SK-N-SH treated with all-trans-retinoic acid at 6 μM for 48 hours (cell line): ENCODE results near the gene SLC34A3.

Experiments
- ATAC-seq: fragments of 200-7000 bp; cut with Tn5 transposase; 3 replicates; pipeline ENCODE4 v1.9.1; 2020; ENCODE audit warnings: mild to moderate bottlenecking, moderate library complexity
- ARNTL ChIP-seq: fragments of 450-650 bp; formaldehyde crosslinking; IDR thresholded peaks from 2 replicates; pipeline ENCODE4 v1.5.0; 2020; ENCODE audit warnings: low read depth, mild to moderate bottlenecking, moderate library complexity, borderline replicate concordance
- BACH2 ChIP-seq: fragments of 250-450 bp; sonication (Bioruptor Pico); IDR thresholded peaks from 2 replicates; pipeline ENCODE4 v1.9.0; 2021; ENCODE audit warnings: mild to moderate bottlenecking, borderline replicate concordance
- CSDC2 ChIP-seq: fragments of 250-450 bp; sonication (Bioruptor Pico); IDR thresholded peaks from 2 replicates; pipeline ENCODE4 v1.5.0; 2020; ENCODE audit warnings: mild to moderate bottlenecking, moderate library complexity
- ESRRG ChIP-seq: fragments of 250-450 bp; sonication (Bioruptor Pico); IDR thresholded peaks from 2 replicates; pipeline ENCODE4 v1.6.1; 2021; ENCODE audit warnings: mild to moderate bottlenecking
- GLIS3 ChIP-seq: fragments of 250-450 bp; sonication (Bioruptor Pico); IDR thresholded peaks from 2 replicates; pipeline ENCODE4 v1.5.0; 2020; ENCODE audit warnings: mild to moderate bottlenecking, moderate library complexity
- ISL1 ChIP-seq: fragments of 250-450 bp; sonication (Bioruptor Pico); IDR thresholded peaks from 2 replicates; pipeline ENCODE4 v2.1.2; 2022; ENCODE audit warnings: mild to moderate bottlenecking, moderate library complexity
- OSR1 ChIP-seq: fragments of 250-450 bp; sonication (Bioruptor Pico); IDR thresholded peaks from 2 replicates; pipeline ENCODE4 v1.8.0; 2022; ENCODE audit warnings: moderate library complexity, mild to moderate bottlenecking, inconsistent platforms
- PATZ1 ChIP-seq: fragments of 250-450 bp; sonication (Bioruptor Pico); IDR thresholded peaks from 2 replicates; pipeline ENCODE4 v1.8.0; 2020; ENCODE audit warnings: mild to moderate bottlenecking, moderate library complexity, borderline replicate concordance
- PPARA ChIP-seq: fragments of 250-450 bp; sonication (Bioruptor Pico); IDR thresholded peaks from 2 replicates; pipeline ENCODE4 v1.5.0; 2020; ENCODE audit warnings: mild to moderate bottlenecking, borderline replicate concordance
- RARB ChIP-seq: fragments of 250-450 bp; sonication (Bioruptor Pico); IDR thresholded peaks from 2 replicates; pipeline ENCODE4 v1.8.0; 2021; ENCODE audit warnings: mild to moderate bottlenecking, moderate library complexity
- SNAI2 ChIP-seq: fragments of 250-450 bp; sonication (Bioruptor Pico); IDR thresholded peaks from 2 replicates; pipeline ENCODE4 v1.5.0; 2020; ENCODE audit warnings: mild to moderate bottlenecking, moderate library complexity
- TCF4 ChIP-seq: fragments of 250-450 bp; sonication (Bioruptor Pico); IDR thresholded peaks from 2 replicates; pipeline ENCODE4 v1.8.0; 2021; ENCODE audit warnings: mild to moderate bottlenecking, moderate library complexity, borderline replicate concordance
- TOX ChIP-seq: fragments of 250-450 bp; sonication (Bioruptor Pico); IDR thresholded peaks from 2 replicates; pipeline ENCODE4 v1.8.0; 2021; ENCODE audit warnings: mild to moderate bottlenecking, moderate library complexity, borderline replicate concordance
- TSHZ2 ChIP-seq: fragments of 250-450 bp; sonication (Bioruptor Pico); IDR thresholded peaks from 2 replicates; pipeline ENCODE4 v1.5.0; 2020; ENCODE audit warnings: mild to moderate bottlenecking, moderate library complexity
- ZC3H10 ChIP-seq: fragments of 250-450 bp; sonication (Bioruptor Pico); IDR thresholded peaks from 2 replicates; pipeline ENCODE4 v1.5.1; 2021; ENCODE audit warnings: mild to moderate bottlenecking, moderate library complexity
- ZFP3 ChIP-seq: fragments of 250-450 bp; sonication (Bioruptor Pico); IDR thresholded peaks from 2 replicates; pipeline ENCODE4 v1.5.0; 2020; ENCODE audit warnings: mild to moderate bottlenecking, moderate library complexity
- ZFP30 ChIP-seq: fragments of 450-650 bp; formaldehyde crosslinking; IDR thresholded peaks from 2 replicates; pipeline ENCODE4 v1.5.0; 2022; ENCODE audit warnings: mild to moderate bottlenecking, moderate library complexity
- ZNF565 ChIP-seq: fragments of 450-650 bp; formaldehyde crosslinking; conservative IDR thresholded peaks from 2 replicates; pipeline ENCODE4 v1.5.0; 2020; ENCODE audit warnings: low read depth, mild to moderate bottlenecking, moderate library complexity
- ZNF70 ChIP-seq: fragments of 450-650 bp; formaldehyde crosslinking; IDR thresholded peaks from 2 replicates; pipeline ENCODE4 v1.5.0; 2020; ENCODE audit warnings: mild to moderate bottlenecking, moderate library complexity
- ZNF8 ChIP-seq: fragments of 450-650 bp; formaldehyde crosslinking; IDR thresholded peaks from 2 replicates; pipeline ENCODE4 v1.5.0; 2020; ENCODE audit warnings: mild to moderate bottlenecking, moderate library complexity
- TF ChIP-seq, protein P1 (sequence below): fragments of 250-450 bp; sonication (Bioruptor Pico); IDR thresholded peaks from 2 replicates; pipeline ENCODE4 v1.5.1; 2020; ENCODE audit warnings: low read depth, mild to moderate bottlenecking, moderate library complexity

Gene SLC34A3

DNA sequence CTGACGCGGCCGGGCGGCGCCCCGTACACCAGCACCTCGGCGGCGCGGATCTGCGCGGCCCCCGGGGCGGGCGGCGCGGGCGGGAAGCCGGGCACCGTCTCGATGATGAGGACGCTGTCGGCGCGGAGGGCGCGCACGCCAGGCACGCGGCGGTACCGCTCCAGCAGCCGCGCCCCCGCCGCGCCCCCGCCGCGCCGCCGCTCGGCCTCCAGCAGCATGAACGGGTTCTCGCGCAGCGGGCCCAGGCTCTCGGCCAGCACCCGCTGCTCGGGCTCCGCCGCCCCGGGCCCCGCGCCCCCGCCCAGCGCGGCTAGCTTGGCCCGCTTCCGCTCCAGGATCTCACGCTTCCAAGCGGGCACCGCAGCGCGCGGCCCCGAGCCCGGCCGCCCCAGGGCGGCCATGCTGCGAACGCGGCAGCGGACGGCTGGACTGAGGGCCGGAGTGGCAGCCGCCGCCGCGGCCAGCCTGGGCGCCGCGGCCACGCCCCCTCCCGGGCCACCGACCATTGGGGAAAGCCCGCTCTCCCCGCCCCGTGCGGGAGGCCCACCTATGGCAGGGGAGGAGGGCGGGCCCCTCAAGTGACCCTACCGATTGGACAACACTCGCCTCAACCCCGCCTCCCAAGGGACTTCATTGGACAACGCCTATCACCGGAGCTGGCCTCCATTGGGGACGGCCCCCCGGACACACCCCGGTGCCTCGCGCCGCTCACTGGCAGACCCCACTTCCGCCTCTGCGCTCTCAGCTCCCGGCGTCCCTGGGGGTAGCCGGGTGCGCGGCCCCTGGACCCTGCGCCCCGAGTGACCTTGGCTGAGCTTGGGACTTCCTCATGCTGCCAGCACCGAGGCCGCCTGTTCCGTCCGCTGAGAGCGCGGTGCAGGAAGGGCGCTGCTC is 30.1 kb upstream of the SLC34A3 start, which contains the start of gene TPRN:
TPRN (minus strand) TSS at position 431 of the 894 bp plus-strand sequence; CDS start at position 401, 30 bp downstream.
- no peak for TF ChIP-seq TCF4 (CRISPR knock-in tag)
- no peak for TF ChIP-seq ZFP30 (CRISPR knock-in tag)
- no peak for TF ChIP-seq GLIS3 (CRISPR knock-in tag)
- TF ChIP-seq PPARA (CRISPR knock-in tag) = no peak
- TF ChIP-seq ZC3H10 (CRISPR knock-in tag) = no peak
- TF ChIP-seq ESRRG (CRISPR knock-in tag) = no peak
- no peak for TF ChIP-seq ZFP3 (CRISPR knock-in tag)
- TF ChIP-seq, protein P1, sequence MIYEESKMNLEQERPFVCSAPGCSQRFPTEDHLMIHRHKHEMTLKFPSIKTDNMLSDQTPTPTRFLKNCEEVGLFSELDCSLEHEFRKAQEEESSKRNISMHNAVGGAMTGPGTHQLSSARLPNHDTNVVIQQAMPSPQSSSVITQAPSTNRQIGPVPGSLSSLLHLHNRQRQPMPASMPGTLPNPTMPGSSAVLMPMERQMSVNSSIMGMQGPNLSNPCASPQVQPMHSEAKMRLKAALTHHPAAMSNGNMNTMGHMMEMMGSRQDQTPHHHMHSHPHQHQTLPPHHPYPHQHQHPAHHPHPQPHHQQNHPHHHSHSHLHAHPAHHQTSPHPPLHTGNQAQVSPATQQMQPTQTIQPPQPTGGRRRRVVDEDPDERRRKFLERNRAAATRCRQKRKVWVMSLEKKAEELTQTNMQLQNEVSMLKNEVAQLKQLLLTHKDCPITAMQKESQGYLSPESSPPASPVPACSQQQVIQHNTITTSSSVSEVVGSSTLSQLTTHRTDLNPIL (CRISPR knock-in tag) = no peak
- TF ChIP-seq ZNF8 (CRISPR knock-in tag) = no peak
- TF ChIP-seq CSDC2 (CRISPR knock-in tag) = no peak
- TF ChIP-seq ZNF565 (CRISPR knock-in tag) = no peak
- no peak for TF ChIP-seq ARNTL
- no peak for TF ChIP-seq ISL1 (CRISPR knock-in tag)
- TF ChIP-seq TOX (CRISPR knock-in tag) = no peak
- no peak for TF ChIP-seq ZNF70 (CRISPR knock-in tag)
- TF ChIP-seq SNAI2 = no peak
- no peak for TF ChIP-seq TSHZ2 (CRISPR knock-in tag)
- no peak for TF ChIP-seq OSR1 (CRISPR knock-in tag)
- peak; percentile 98 for ATAC-seq

- ATAC-seq = no peak; the same call in 2 of the 3 replicates
- no peak for TF ChIP-seq ZC3H10 (CRISPR knock-in tag)
- no peak for TF ChIP-seq OSR1 (CRISPR knock-in tag)
- no peak for TF ChIP-seq TOX (CRISPR knock-in tag)
- no peak for TF ChIP-seq BACH2 (CRISPR knock-in tag)
- TF ChIP-seq PATZ1 (CRISPR knock-in tag) = no peak
- TF ChIP-seq CSDC2 (CRISPR knock-in tag) = no peak
- TF ChIP-seq ESRRG (CRISPR knock-in tag) = no peak
- TF ChIP-seq ZFP3 (CRISPR knock-in tag) = no peak
- TF ChIP-seq RARB = no peak
- no peak for TF ChIP-seq PPARA (CRISPR knock-in tag)
- TF ChIP-seq TSHZ2 (CRISPR knock-in tag) = no peak
- TF ChIP-seq ZNF8 (CRISPR knock-in tag) = no peak
- TF ChIP-seq ISL1 (CRISPR knock-in tag) = no peak
These were observed 29.4 kb upstream of the SLC34A3 start for GRCh38 chr9:137201205-137201868.
